CD4-positive, alpha-beta T cell treated with Interferon gamma for 1 hour (primary cell): ENCODE results near the gene CNTNAP2.

ENCODE experiments used
- DNase-seq: peaks from one replicate; pipeline ENCODE4 v3.0.0-alpha.2; 2020

The CNTNAP2 gene

DNA sequence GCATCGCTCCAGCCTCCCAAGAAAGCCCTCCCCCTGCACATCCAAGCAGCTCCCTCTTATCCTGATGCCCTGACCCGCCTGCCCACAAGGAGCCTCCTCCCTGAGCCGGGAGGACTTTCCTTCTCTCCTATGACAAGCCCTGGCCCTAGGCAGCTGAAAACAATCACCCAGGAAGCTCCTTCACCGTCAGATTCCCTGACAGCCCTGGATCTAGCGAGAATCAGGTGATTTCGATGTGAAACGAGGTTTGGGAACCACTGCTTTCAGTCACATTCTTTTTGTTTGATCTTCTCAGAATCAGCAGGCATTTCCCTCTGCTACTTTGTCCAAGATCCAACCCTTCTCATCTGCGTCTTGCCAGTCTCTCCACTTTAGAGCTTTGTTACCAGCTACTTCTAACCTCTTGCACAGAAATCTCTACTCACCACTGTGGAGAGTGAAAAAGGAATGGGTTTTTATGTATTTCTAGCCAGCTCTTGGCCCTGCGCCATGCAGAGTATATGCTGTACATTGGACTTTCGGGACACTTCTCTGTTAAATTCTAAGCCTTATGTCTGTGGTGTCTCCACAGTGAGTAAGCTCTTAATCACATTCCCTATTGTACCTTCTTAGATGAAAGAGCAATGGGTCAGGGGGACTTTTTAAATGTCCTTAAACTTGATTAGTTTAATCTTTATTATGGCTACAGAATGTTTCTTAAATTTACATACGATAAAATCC, 2220.8 kb downstream of the CNTNAP2 start:
- DNase-seq = no peak

GRCh38 chr7:148337995-148338747, 2221.6 kb downstream of the CNTNAP2 start:
- DNase-seq = no peak

DNA sequence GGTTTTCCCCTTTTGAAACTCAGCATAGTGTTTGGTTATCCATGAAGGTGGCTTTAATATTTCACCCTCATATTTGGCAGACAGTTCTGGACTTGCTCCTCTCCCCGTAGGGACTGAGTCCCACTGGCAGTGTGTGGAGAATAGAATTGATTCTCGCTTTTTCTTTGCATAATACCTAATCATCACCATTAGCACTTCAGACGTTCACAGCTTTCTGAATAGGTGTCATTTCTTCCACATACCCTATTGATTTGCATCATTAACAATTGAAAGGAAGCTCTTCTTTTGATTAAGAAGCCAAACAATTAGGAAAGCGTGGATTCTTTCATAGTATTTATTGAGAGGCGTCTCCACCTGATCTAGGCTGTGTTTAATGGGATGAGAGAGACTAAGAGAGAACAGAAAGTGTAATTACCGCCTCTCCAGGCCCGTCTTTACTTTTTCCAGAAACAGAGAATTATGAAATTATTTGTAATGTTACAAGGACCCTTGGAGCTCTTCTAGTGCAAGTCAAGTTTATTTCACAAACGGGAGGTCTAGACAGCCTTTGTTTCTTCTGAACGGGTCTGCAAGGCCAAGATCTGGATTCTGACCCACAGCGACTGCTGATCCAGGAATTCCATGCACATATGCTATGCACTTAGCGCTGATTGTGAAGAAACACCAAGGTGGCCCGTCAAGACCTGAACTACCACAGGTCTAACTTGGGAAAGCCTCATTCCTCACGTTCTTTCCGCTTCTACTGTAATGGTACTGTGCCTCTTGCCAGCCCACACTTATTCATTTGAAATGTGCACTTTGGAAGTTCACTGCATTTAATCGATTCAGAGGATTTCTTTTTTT, 2224.1 kb downstream of the CNTNAP2 start:
- DNase-seq = no peak

DNA sequence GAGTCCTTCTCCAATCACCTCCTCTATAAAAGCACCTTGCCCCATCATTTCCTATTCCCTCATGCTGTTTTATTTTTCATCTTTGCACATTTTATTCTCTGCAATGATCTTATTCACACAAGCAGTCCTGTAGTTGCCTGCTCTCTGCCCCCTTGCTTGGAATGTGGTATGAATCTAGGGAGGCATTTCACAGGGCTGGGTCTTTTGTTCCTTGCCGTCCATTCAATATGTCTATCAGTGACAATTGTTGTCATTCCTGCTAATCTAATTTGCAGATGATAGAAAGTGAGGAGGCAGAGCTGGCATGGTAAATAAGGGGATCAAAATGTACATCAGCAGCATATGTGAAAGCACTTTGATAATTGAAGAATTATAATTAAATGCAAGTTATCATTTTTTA, 2227.8 kb downstream of the CNTNAP2 start:
- no peak for DNase-seq

DNA sequence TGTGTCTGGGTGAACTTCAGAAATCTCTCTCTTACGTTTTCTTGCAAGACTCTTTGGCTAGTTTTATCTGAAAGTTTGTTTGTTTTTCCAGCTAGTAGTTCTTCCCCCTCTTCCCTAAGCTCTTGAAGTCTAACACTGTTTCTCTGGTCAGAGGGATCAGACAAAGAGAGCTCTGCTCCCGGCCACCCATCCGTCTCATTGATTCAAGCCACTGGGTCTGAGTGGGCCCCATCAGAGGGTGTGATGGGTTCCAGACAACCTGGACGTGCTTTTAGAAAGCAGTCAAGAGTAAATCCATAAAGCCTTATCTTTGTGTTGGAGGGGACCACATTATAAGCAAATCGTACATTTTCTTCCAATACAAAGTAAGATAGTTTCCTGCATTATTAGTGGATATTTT, 2231.4 kb downstream of the CNTNAP2 start:
- no peak for DNase-seq

GRCh38 chr7:148348466-148348865, 2231.9 kb downstream of the CNTNAP2 start:
- DNase-seq = no peak

DNA sequence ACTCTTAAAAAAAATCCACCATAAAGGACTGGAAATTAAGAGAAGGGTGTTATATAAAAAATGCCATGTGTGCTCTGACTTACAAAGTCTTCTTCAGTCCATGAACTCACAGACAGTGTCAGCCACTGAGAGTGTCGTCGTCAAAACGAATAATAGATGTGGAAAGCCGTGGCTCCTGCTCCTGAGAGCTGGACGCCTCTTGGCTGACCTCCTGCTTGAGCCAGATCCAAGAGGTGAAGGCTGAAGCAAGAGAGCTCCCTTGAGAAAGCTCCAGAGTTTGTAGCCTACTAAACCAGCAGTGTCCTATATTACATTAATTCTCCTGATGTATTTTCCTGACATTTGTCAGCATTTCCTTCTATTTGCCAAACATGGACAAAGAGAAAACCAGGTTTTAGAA, 2239.7 kb downstream of the CNTNAP2 start:
- no peak for DNase-seq

GRCh38 chr7:148362541-148362940, 2245.9 kb downstream of the CNTNAP2 start:
- DNase-seq = no peak

GRCh38 chr7:148367731-148368475, 2251.3 kb downstream of the CNTNAP2 start:
- no peak for DNase-seq

GRCh38 chr7:148368562-148368961, 2252.0 kb downstream of the CNTNAP2 start:
- DNase-seq = no peak

- DNase-seq = no peak
These were observed 2254.8 kb downstream of the CNTNAP2 start for GRCh38 chr7:148371280-148371937.

DNA sequence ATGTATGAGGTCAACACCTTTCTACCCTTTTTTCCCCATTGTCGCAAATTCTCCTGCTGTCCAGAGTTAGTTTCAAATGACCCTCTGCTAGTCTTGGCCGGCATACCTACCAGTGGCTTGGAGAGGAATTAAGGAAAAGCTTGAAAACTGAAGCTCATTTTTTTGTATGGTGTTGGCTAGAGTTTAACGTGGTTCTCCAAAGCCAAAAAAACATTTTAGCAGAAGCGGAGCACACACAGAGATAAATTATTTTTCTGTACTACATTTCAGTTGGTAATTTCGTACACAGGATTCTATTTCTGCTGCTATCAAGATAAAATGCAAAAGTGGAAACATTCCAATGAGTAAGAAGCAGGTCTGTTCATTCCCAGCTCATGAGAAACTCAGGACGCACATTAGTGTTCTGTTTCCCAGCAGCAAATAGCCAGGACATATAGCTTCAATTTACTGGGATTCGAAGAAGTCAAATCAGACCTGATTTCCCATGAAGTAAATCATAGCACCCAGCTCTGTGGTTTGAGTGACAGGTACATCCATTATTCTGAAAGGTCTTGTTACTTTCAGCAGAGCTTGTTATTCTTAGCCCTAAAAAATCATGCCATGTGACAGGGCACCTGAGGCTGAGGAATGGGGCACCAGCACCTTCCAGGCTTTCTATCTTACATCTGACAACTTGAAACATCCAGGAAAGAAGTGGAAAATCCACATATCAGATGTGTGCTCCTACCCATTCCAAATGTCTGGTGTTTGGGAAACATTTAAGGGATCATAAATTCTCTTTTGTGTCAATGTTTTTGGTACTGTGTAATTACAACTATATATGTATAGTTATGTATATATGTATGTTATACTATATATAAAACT, 2258.0 kb downstream of the CNTNAP2 start:
- DNase-seq = no peak

- DNase-seq = no peak
These were observed 2263.1 kb downstream of the CNTNAP2 start for GRCh38 chr7:148379677-148380076.

DNA sequence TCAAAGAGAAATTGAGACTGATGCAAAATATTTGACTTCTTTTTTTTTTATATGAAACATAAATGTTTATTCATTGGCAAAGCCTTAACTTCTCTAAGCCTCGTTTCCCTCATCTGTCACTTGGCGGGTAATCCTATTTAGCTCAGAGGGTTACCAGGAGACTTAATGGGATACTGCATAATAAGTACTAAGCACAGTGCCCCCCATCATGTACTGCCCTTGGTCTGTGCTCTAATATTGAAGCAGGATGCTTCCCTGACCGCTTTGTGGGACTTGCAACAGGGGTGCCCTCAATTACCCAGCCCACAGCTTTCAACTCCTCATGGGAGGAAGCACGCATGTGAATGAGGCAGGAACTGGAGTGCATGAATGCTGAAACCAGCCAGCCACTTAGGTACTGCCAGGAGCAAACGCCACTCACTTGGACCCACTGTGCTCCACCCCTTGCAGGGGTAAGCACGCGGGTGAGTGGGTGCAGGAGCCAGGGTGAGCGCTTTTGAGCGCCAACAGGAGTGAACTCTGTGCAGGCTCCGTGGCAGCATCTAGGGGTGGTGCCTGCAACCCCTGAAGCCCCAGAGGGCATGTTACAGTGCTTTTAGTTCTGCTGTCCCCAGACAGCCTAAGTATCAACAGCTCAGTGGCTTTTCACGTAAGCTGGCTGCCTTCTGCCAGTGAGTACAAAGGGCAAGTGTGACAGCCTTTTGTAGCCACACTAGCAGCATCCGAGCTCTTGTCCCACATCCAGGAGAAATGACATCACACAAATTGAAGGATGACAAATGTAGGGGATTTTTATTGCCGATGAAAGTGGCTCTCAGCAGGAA, 2264.2 kb downstream of the CNTNAP2 start:
- no peak for DNase-seq

DNA sequence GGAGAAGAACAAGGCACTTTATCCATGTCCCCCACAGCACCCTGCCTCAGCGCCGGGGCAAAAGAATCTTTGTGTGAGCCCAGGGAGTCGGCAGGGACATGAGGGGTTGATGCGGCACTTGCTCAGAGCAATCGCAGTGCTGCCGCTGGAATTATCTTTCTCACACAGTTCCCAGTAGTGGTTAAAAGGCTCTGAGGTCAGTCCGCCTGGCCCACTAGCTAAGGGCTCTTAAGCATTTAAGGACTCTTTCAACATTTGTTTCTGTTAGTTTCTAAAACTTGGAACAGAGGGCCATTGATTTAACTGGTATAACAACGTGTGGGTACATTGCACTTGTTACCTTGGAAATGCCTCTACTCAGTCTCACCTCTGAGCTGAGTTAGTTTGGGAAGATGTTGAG, 2266.0 kb downstream of the CNTNAP2 start:
- DNase-seq = no peak

DNA sequence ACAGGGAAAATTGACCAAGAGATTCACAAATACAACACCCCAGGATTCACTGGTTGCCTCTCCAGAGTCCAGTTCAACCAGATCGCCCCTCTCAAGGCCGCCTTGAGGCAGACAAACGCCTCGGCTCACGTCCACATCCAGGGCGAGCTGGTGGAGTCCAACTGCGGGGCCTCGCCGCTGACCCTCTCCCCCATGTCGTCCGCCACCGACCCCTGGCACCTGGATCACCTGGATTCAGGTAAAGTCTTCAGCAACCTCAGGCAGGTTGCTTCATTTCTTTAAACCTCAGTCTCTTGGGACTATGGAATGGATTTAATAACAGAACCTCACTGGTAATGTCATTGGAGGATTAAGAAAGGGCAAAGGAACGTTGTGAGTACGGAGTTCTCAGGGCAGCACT, 2267.1 kb downstream of the CNTNAP2 start:
- no peak for DNase-seq

DNA sequence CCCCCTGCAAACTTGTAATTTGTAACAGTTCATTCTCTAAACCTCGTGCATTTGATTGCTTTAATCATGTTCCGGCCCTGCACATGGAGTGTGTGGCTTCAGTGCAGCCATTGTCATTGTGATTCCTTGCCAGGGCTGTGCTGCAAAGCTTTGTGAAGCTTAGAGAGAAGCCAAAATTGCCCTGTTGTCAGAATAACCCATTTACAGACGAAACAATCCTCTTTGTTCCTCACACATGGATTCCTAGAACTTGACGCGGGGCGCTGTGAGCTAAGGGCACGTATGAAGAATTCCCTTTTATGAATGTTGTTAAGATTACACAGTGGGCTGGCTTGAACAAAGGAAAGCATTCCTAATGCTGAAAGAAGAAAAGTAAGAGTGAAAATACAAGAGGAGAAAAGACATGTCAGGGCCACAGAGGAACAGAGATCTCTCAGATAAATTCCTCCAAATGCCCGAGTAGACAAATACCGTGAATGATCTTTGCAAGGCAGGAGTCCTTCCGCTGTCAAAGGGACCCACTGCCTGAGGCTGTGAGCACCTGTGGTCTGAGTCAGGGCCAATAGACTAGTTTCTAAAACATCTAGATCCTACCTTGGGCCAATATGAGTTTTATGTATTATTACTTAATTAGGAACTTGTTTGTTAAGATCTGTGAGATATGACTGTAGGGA, 2268.5 kb downstream of the CNTNAP2 start:
- no peak for DNase-seq

DNA sequence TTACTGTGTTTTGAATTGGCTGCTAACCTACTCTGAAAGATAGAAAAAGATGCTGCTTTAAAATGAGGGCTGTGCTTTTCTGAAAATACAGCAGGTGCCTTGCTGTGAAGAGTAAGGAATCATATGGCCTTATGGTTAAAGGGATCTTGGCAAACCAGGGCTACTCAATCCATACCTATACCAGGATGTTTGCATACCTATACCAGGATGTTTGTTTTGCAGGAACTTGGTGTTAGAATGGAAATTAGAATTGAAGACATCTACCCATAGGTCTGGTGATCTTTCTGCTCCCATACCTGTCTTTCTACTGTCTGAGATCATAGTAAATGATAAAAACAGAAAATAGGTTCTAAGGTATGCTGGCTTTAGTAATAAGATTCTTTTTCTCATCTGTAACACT, 2273.8 kb downstream of the CNTNAP2 start:
- DNase-seq = no peak

DNA sequence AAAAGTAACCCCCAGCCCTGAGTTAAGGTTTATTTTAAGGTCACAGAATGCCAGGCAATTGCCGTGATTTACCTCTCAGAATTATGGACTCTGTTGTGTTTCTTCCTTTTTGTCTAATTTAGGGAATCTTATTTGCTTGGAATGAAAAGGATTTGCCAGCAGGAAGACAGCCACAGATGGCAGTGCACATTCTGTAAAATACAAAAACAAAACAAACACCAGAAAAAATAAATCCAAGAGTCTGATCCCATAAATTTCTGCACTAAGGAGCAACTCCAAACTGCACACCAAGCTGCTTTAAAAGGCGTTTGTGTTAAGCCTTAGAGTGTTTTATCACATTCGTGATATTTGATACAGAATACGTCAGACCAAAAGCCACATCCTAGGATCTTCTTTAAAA, 2275.0 kb downstream of the CNTNAP2 start:
- no peak for DNase-seq

- no peak for DNase-seq
These were observed 2278.0 kb downstream of the CNTNAP2 start for GRCh38 chr7:148394582-148394981.
